Caco-2 (cell line): Measurements from ENCODE around the gene OSBPL6. TPM values are rescaled to one million over a fixed set of nuclear protein-coding genes. Genes with fewer than 3 reads are reported as not detected.

Source experiments
- BruUV-seq: library from RNA; stranded (reverse); fragments of 400-500 nt; replicated peaks from 2 replicates; lab custom pipeline; 2021; lab: Mats Ljungman, UMichigan
- CTCF ChIA-PET: fragments of 300-600 bp; sonication (Branson Sonifier 250); formaldehyde crosslinking; loops from one replicate; lab custom pipeline; 2022; ENCODE audit warnings: antibody characterized with exemption; lab: Charles Lee
- POLR2A ChIA-PET: fragments of 300-600 bp; sonication (Branson Sonifier 250); formaldehyde crosslinking; loops from one replicate; lab custom pipeline; 2022; ENCODE audit warnings: antibody characterized with exemption; lab: Charles Lee
- DNase-seq, 2 experiments: peaks; one replicate each; pipeline versions ENCODE4 v3.0.0 to v3.0.0-alpha.2; 2020 to 2022
- H3K27me3 ChIP-seq: replicated peaks from 2 replicates; pipeline ENCODE4 v1.6.0; 2011; ENCODE audit warnings: low read length; ENCODE audit not compliant: control insufficient read depth, insufficient read depth
- H3K36me3 ChIP-seq: 2 replicates; pipeline ENCODE4 v1.5.1; 2011; ENCODE audit warnings: low read length; ENCODE audit not compliant: control insufficient read depth, insufficient read depth
- H3K4me1 ChIP-seq: fragments of 250-450 bp; sonication (Bioruptor Pico); 2 replicates; pipeline ENCODE4 v1.5.1; 2020; ENCODE audit warnings: mild to moderate bottlenecking
- H3K4me3 ChIP-seq: 2 replicates; pipeline ENCODE4 v1.5.1; 2011; ENCODE audit warnings: low read depth, mild to moderate bottlenecking, control low read depth, low read length
- H3K9me3 ChIP-seq: fragments of 250-450 bp; sonication (Bioruptor Pico); 2 replicates; pipeline ENCODE4 v1.5.1; 2020; ENCODE audit warnings: mild to moderate bottlenecking, moderate library complexity
- H3K27ac Mint-ChIP-seq: one replicate; pipeline ENCODE4 v1.8.0; 2022; ENCODE audit warnings: mixed read lengths; ENCODE audit not compliant: unreplicated experiment
- H3K27me3 Mint-ChIP-seq: one replicate; pipeline ENCODE4 v1.8.0; 2022; ENCODE audit warnings: mixed read lengths; ENCODE audit not compliant: insufficient read depth, unreplicated experiment
- H3K36me3 Mint-ChIP-seq: one replicate; pipeline ENCODE4 v1.8.0; 2022; ENCODE audit warnings: mild to moderate bottlenecking, mixed read lengths; ENCODE audit not compliant: insufficient read depth, unreplicated experiment
- H3K4me1 Mint-ChIP-seq: one replicate; pipeline ENCODE4 v1.8.0; 2022; ENCODE audit warnings: low read depth, mixed read lengths; ENCODE audit not compliant: unreplicated experiment
- H3K4me3 Mint-ChIP-seq: one replicate; pipeline ENCODE4 v1.8.0; 2022; ENCODE audit warnings: mild to moderate bottlenecking, moderate library complexity, mixed read lengths; ENCODE audit not compliant: unreplicated experiment
- H3K9me3 Mint-ChIP-seq: one replicate; pipeline ENCODE4 v1.8.0; 2022; ENCODE audit warnings: mixed read lengths; ENCODE audit not compliant: unreplicated experiment
- intact Hi-C: fragments of 100-400 bp; cut with micrococcal nuclease; formaldehyde crosslinking; loops from one replicate; pipeline ENCODE4 v1.10.0; 2022; ENCODE audit not compliant: unreplicated experiment
- total RNA-seq: library from RNA; stranded (reverse); gene quantifications from 2 replicates; pipeline ENCODE4 v1.2.3, GENCODE V29; 2022
- TF ChIP-seq, protein P1 (sequence below), 2 experiments: fragments of 200-600 bp in 1 of 2; IDR thresholded peaks; 1 replicate in 1 of 2; 2 replicates in 1 of 2; pipeline versions ENCODE4 v1.5.1 to v1.8.0; 2011 to 2022; ENCODE audit warnings: antibody characterized with exemption in 1 of 2, control low read depth in 1 of 2, inconsistent platforms in 1 of 2, low read depth in 1 of 2, low read length in 1 of 2, mild to moderate bottlenecking in 1 of 2, moderate library complexity in 1 of 2; ENCODE audit not compliant: insufficient read depth in 1 of 2, severe bottlenecking in 1 of 2, unreplicated experiment in 1 of 2

OSBPL6 gene
- total RNA-seq, 1 experiment from 2014 or later = 1.5 TPM

DNA sequence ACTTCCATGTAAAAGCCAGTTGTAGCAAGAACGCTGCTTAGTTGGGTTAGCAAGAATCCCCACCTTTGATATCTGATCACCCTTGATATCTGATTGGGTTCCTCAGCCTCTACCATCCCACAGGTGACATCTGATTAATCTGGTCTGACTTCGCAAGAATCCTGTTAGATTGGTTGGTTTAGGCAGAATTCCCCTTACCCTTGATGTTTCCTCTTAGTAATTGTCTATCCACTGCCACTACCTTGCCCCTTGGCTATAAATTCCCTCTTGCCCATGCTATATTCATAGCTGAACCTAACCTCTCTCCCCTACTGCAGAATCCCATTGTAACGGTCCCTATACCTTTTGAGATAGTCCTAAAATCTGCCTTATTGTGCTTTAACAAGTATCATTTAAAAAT, 223.6 kb downstream of the OSBPL6 start:
- intact Hi-C loops = loop anchor here (10.0 kb wide), 1 partner anchor 433 kb away; no protein-coding TSS in a partner anchor
- H3K27me3 Mint-ChIP-seq = no peaks in the 10 kb centered on the region
- peaks cover 6% of the 10 kb centered on the region for H3K4me1 Mint-ChIP-seq
- DNase-seq = no peak
- Histone ChIP-seq H3K4me1 (no peaks in the 10 kb centered on the region), H3K36me3 (no peaks in the 10 kb centered on the region), H3K27me3 (no peaks in the 10 kb centered on the region), H3K4me3 (no peak overlapping the region), H3K9me3 (no peaks in the 10 kb centered on the region)
- TF ChIP-seq, protein P1, sequence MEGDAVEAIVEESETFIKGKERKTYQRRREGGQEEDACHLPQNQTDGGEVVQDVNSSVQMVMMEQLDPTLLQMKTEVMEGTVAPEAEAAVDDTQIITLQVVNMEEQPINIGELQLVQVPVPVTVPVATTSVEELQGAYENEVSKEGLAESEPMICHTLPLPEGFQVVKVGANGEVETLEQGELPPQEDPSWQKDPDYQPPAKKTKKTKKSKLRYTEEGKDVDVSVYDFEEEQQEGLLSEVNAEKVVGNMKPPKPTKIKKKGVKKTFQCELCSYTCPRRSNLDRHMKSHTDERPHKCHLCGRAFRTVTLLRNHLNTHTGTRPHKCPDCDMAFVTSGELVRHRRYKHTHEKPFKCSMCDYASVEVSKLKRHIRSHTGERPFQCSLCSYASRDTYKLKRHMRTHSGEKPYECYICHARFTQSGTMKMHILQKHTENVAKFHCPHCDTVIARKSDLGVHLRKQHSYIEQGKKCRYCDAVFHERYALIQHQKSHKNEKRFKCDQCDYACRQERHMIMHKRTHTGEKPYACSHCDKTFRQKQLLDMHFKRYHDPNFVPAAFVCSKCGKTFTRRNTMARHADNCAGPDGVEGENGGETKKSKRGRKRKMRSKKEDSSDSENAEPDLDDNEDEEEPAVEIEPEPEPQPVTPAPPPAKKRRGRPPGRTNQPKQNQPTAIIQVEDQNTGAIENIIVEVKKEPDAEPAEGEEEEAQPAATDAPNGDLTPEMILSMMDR (IDR thresholded peaks at IDR 0.05; ENCODE audit: insufficient read depth in 1 of 2, low read depth in 1 of 2, low read length in 1 of 2, severe bottlenecking in 1 of 2, unreplicated experiment in 1 of 2) = no peak
- H3K27ac Mint-ChIP-seq = no peak overlapping the region
- ChIA-PET CTCF (interaction anchor here (0.7 to 1.6 kb wide), 2 partner anchors 16 to 142 kb away, joined by 4 to 6 read pairs; no protein-coding TSS in a partner anchor), POLR2A (no interaction called here)
- no TSS peak for BruUV-seq
- no peaks in the 10 kb centered on the region for H3K9me3 Mint-ChIP-seq
- H3K36me3 Mint-ChIP-seq = no peaks in the 10 kb centered on the region
- no peak overlapping the region for H3K4me3 Mint-ChIP-seq

DNA sequence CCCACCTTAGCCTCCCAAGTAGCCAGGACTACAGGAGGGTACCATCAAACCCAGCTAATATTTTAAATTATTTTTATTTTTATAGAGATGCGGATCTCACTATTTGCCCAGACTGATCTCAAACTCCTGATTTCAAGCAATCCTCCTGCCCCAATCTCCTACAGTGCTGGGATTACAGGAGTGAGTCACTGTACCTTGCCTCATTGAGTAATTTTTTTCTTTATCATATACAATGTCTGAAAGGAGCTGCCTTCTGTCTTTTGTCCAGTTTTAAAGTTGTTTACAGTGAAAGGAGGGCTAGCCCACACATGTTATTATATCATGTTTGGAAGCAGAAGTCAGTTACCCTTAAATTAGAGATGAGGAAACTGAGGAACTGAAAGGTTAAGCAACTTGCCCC, 224.1 kb downstream of the OSBPL6 start:
- Mint-ChIP-seq H3K4me3 (no peak overlapping the region), H3K27ac (no peak overlapping the region), H3K9me3 (no peaks in the 10 kb centered on the region), H3K27me3 (no peaks in the 10 kb centered on the region), H3K36me3 (no peaks in the 10 kb centered on the region), H3K4me1 (peaks cover 6% of the 10 kb centered on the region)
- Histone ChIP-seq H3K4me3 (no peak overlapping the region), H3K9me3 (no peaks in the 10 kb centered on the region), H3K27me3 (no peaks in the 10 kb centered on the region), H3K36me3 (no peaks in the 10 kb centered on the region), H3K4me1 (no peaks in the 10 kb centered on the region)
- TF ChIP-seq, protein P1 (IDR thresholded peaks at IDR 0.05; ENCODE audit: insufficient read depth in 1 of 2, low read depth in 1 of 2, low read length in 1 of 2, severe bottlenecking in 1 of 2, unreplicated experiment in 1 of 2) = no peak
- intact Hi-C loops = loop anchor here (10.0 kb wide), 1 partner anchor 434 kb away; no protein-coding TSS in a partner anchor
- ChIA-PET POLR2A (interaction anchor here (1.1 kb wide), 1 partner anchor 33 kb away, joined by 4 read pairs; the partner anchor contains the start of genes PJVK and PRKRA), CTCF (interaction anchor here (1.6 to 1.7 kb wide), 2 partner anchors 17 to 306 kb away, joined by 4 to 9 read pairs; partner anchors contain the start of gene RBM45)
- no TSS peak for BruUV-seq
- DNase-seq = no peak

DNA sequence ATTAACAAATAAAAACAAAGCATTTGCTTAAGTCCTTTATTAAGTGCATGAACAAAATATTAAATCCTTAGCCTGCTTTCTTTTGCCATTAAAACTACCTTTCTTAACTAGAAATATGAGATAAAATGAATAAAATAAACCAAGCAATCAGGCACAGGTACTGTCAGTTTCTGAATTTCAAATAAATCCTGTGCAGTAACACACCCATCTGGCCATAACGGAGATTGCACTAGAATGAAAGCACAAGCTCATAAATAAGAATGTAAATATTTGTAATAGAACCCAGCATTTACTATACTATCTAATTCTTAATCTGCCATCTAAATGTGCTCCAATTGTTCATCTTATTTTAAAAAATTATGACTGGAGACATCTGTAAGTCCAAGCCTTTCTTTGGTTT, 224.8 kb downstream of the OSBPL6 start:
- no TSS peak for BruUV-seq

More for the DNA sequence above, 224.8 kb downstream of the OSBPL6 start:
- TF ChIP-seq, protein P1 (IDR thresholded peaks at IDR 0.05; ENCODE audit: insufficient read depth in 1 of 2, low read depth in 1 of 2, low read length in 1 of 2, severe bottlenecking in 1 of 2, unreplicated experiment in 1 of 2) = peak in 1 of 2 experiments; percentile 21
- H3K4me3 Mint-ChIP-seq = no peak overlapping the region
- intact Hi-C loops = loop anchor here (1.0 to 10.0 kb wide), 4 partner anchors 113 to 434 kb away; partner anchors contain the start of gene RBM45
- H3K27ac Mint-ChIP-seq = no peak overlapping the region
- Histone ChIP-seq H3K36me3 (no peaks in the 10 kb centered on the region), H3K27me3 (no peaks in the 10 kb centered on the region), H3K9me3 (no peaks in the 10 kb centered on the region), H3K4me1 (no peaks in the 10 kb centered on the region), H3K4me3 (no peak overlapping the region)
- CTCF ChIA-PET = interaction anchor here (0.6 to 1.7 kb wide), 11 partner anchors 10 to 307 kb away, joined by 3 to 9 read pairs (median 3); partner anchors contain the start of gene RBM45
- H3K27me3 Mint-ChIP-seq = no peaks in the 10 kb centered on the region
- no peaks in the 10 kb centered on the region for H3K9me3 Mint-ChIP-seq
- POLR2A ChIA-PET = interaction anchor here (1.1 kb wide), 1 partner anchor 32 kb away, joined by 4 read pairs; the partner anchor contains the start of genes PJVK and PRKRA
- peak in 1 of 2 experiments; percentile 18 for DNase-seq
- no peaks in the 10 kb centered on the region for H3K36me3 Mint-ChIP-seq
- H3K4me1 Mint-ChIP-seq = peaks cover 6% of the 10 kb centered on the region
